GM12872 (cell line): Measurements from ENCODE around the gene KIF16B.

Experiments
- TF ChIP-seq, protein P1 (sequence below): IDR thresholded peaks from 3 replicates; pipeline ENCODE4 v1.5.1; 2011; ENCODE audit warnings: low read depth, mild to moderate bottlenecking, low read length, moderate library complexity; ENCODE audit not compliant: insufficient read depth

KIF16B gene

DNA sequence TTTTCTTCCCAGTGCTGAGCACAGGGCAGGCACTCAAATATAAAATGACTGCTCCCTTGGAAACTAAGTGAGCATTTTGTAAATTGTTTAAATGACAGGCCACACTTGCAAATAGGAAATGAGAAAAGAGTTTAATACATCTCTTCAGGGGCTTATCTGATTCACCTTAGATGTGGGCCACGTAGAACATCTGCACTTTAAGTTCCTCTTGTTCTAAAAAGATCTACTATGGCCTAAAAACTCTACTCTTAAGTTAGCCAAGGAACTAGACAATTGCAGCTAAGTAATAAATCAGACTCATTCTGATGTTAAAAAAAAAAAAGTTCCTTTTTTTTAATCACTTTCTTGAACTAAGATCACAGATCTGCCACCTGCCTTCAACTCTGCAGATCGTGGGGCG is 126.3 kb downstream of the KIF16B start:
- TF ChIP-seq, protein P1, sequence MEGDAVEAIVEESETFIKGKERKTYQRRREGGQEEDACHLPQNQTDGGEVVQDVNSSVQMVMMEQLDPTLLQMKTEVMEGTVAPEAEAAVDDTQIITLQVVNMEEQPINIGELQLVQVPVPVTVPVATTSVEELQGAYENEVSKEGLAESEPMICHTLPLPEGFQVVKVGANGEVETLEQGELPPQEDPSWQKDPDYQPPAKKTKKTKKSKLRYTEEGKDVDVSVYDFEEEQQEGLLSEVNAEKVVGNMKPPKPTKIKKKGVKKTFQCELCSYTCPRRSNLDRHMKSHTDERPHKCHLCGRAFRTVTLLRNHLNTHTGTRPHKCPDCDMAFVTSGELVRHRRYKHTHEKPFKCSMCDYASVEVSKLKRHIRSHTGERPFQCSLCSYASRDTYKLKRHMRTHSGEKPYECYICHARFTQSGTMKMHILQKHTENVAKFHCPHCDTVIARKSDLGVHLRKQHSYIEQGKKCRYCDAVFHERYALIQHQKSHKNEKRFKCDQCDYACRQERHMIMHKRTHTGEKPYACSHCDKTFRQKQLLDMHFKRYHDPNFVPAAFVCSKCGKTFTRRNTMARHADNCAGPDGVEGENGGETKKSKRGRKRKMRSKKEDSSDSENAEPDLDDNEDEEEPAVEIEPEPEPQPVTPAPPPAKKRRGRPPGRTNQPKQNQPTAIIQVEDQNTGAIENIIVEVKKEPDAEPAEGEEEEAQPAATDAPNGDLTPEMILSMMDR: no peak

DNA sequence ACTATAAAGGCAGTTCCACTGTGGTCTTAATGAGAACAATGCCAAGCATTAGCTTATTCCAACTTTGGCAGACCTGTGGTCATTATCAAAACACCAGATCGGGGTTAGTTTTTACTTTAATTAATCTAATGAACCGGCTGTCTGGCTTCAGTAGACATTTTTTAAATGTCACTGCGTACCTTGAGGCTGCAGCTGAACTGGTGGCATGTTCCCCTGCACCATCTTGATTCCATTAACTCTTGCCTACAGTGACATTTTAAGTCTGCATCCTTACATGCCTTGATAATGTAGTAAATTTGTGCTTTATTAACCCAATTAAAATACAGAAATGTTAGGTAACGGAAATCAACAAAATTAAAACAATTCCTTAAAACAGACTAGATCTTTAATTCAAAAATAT is 127.0 kb downstream of the KIF16B start:
- TF ChIP-seq, protein P1: no peak

DNA sequence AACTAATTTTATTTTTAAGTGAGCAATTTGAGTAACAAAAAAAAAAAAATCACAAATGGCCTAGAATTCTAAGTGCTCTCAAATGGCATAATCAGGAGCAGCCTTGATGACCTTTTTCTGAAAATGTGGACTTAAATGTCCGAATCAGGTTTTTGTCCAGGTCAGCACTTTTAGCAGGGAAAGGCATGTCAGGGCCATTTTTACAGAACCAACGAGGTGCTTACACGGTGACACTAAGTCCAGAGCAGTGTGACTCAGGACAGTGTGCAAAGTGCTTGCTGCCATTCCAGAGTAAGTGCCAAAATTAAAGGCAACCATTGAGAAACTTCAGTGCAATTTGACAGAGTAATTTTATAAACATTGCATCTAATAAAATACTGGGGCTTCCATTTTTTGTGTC is 127.8 kb downstream of the KIF16B start:
- TF ChIP-seq, protein P1: no peak

DNA sequence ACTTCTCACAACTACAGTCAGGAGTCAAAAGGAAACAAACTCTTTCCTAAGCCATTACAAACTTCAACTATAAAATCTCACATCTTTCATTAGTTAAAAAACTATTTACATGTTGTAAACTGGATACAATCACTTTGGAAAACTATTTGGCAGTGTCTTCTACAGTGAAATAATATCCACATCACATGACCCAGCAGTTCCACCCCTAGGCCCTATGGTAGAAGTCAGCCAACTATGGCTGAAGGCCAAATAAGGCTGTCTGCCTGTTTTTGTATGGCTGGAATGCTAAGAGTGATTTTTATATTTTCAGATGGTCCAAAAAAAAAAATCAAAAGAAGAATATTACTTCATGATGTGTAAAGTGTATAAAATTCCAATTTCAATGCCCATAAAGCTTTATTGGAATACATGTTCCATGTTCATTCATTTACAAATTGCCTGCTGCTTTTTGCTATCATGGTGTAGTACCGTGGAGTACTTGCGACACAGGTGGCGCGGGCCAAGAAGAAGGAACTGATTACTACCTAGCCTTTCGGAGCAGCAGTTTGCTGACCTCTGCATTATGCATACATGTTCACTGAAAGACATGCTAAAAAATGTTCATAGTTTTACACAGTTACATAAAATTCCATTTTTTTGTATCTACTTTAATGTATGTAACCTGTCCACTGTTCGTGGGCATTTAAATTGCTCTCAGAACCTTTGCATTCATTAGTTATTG is 129.0 kb downstream of the KIF16B start:
- TF ChIP-seq, protein P1: no peak

DNA sequence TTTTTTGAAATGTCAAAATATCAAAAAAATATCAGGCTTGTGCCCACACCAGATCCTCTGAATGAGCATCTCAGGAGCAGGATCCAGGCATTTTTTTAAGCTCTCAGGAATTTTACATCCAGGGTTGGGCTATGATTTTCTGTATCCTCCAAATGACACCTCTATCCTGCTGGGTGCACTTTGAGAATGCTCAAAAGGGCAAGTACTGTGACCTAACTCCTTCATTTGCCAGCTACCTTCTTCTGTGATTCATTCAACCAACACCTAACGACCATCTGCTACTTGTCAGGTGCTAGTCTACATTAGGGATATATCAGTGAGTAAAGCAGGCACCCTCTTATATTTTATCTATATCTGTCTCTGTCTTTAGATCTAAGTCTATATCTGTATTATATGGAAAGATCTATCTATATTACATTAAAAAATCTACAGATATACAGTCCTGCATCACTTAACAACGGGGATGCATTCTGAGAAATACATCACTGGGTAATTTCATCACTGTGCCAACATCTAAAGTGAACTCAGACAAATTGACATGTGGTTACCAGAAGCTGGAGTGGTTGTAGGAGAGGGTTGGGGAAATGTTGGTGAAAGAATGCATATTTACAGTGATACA is 131.6 kb downstream of the KIF16B start:
- TF ChIP-seq, protein P1: no peak

DNA sequence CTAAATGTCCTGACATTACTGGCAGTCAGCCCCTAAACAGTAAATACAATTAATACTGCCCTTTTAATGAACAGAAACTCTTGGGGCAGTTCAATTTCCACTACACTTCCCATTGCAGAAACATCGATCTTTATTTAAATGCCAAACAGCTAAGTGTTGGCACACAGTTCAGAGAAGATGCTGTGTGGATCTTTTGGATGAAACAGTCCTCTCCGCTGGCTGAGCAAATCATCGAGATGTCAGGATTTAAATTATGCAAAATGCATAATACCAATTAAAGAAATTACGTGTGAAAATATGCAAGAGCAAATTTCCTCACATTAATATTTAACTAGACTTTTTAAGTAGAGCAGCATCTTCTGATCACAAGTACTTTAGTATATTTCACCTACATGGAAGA is 132.6 kb downstream of the KIF16B start:
- TF ChIP-seq, protein P1: no peak

DNA sequence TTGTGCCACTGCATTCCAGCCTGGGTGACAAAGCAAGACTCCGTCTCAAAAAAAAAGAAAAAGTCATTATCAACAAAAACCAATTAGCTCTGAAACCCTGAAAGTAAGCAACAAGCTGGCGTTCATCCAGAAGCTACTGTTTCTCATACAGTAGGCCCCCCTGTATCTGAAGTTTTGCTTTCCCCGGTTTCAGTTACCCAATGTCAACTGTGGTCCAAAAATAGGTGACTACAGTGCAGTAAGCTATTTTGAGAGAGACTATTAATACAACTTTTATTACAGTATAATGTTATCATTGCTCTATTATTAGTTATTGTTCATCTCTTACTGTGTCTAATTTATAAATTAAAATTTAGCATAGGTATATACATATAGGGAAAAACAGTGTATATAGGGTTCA is 135.1 kb downstream of the KIF16B start:
- TF ChIP-seq, protein P1: no peak
